Stimulated activated naive CD8-positive, alpha-beta T cell treated with anti-CD3 and anti-CD28 coated beads, Interleukin-15, Interleukin-2, amounts not matched to agents 100 U/mL and 50 U/mL, for 24 hours (primary cell): ENCODE data around the gene SLC35G6.
"Not testable (repeated sequence)": the region's sequence is repeated elsewhere in the genome, so short reads cannot be mapped to it uniquely, and the experiment has no call there.

Source experiments
- ATAC-seq: fragments of 150-1000 bp; cut with Tn5 transposase; one replicate; pipeline ENCODE4 v1.10.0; 2021
- DNase-seq: peaks from one replicate; pipeline ENCODE4 v3.0.0; 2021

SLC35G6 gene

GRCh38 chr17:7481275-7481674 is at the start of gene SLC35G6:
Gene SLC35G6 (plus strand): TSS chr17:7481446. CDS start chr17:7481517, 71 bp downstream.
- DNase-seq, ATAC-seq: not testable (repeated sequence)

- no peak for DNase-seq
- no peak for ATAC-seq
These were observed 49.0 kb upstream of the SLC35G6 start for GRCh38 chr17:7432296-7432695.

DNA sequence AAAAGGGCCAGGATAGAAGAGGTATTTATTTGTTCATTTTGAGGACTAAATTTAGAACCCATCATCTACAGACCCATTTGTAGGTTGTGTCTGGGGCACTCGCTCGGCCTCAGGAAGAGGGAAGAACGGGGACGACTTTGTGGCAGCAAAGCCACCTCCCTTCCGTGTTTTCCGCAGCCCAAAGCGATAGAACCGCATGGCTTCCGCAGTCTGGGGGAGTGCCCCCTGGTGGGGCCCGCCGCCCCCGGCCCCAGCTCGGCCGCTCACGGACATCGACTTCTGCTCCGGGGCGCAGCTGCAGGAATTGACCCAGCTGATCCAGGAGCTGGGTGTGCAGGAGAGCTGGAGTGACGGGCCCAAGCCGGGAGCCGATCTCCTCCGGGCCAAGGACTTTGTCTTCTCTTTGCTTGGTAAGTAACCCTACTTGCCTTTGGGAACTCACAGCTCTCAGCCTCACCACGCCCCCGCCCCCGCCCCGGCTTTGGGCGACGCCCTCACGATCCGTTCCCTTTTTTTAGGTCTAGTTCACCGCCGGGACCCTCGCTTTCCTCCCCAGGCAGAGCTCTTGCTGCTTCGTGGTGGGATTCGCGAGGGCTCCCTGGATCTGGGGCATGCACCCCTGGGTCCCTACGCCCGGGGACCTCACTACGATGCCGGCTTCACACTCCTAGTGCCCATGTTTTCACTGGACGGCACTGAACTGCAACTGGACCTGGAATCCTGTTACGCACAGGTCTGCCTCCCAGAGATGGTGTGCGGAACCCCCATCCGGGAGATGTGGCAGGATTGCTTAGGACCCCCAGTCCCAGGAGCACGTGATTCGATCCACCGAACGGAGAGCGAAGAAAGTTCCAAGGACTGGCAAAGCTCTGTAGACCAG is 45.3 kb upstream of the SLC35G6 start:
- DNase-seq (peak; percentile 68), ATAC-seq (peak; percentile 6)

DNA sequence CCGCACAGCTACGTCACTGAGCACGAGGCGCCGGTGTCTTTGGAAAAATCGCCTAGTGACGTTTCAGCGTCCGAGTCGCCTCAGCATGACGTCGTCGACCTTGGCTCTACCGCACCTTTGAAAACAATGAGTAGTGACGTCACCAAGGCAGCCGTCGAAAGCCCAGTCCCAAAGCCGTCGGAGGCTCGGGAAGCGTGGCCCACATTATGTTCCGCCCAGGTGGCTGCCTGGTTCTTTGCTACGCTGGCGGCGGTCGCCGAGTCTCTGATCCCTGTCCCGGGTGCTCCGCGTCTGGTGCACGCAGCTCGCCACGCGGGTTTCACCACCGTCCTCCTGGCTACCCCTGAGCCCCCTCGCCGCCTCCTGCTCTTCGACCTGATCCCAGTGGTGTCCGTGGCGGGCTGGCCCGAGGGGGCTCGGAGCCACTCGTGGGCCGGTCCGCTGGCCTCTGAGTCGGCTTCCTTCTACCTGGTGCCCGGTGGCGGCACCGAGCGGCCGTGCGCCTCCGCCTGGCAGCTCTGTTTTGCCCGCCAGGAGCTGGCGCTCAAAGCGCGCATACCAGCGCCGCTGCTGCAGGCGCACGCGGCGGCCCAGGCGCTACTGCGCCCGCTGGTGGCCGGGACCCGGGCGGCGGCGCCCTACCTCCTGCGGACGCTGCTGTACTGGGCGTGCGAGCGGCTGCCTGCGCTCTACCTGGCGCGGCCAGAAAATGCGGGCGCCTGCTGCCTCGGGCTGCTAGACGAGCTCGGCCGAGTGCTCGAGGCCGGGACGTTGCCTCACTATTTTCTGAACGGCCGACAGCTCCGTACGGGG is 44.5 kb upstream of the SLC35G6 start:
- DNase-seq, result peak; percentile 85
- ATAC-seq, result peak; percentile 81

DNA sequence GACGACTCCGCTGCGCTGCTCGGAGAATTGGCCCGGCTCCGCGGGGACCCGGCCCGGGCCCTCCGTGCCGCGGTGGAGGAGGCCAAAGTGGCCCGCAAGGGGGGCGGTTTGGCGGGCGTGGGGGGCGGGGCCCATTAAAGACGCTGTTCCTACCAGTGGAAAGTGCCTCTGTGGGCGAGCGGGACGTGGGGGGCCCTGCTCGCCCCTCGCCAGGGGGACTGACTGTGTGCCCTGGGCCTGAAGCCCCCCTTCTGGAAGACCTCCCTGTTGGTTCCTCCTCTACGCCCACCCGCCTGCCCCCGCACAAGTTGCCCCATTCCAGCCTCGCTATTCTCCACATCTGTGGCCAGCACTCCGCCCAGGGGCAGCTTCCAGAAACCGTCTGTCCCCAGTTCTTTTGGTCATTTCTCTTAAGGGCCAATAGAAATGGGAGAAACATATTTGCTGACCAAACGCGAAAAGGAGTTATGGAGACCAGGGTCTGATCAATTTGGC is 43.8 kb upstream of the SLC35G6 start:
- DNase-seq (no peak), ATAC-seq (no peak)

DNA sequence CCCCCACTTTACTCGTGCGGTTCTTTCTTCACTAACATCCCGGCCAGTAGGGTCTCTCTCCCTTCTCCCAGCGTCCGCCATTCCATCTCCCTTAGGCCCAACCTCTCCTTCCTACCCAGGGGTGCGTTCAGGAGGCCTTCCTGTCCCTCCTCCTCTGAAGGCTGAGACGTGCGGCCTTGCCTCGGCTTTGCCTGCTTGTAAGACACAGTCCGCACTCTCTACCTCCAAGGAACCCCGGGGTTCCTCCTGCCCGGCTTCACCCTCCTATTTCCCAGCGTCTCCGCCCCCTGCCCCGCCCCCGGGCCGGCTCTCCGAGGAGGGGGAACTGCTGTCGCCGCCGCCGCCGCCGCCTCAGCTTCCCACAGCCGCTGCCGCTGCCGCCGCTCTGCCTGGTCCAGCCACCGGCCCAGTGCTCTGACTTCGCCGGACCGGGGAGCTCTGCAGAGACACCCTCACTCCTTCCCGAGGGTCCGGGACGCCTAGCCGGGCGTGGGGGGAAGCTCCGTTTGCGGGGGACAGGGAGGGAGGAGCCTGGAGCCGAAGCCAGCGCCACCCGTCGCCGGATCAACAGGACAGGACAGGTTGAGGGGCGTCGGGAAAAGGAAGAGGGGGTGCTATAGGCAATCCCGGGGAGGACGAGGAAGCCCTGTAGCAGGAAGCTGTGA is 43.2 kb upstream of the SLC35G6 start:
- DNase-seq (peak; percentile 80), ATAC-seq (no peak)

GRCh38 chr17:7438656-7439460 is 42.4 kb upstream of the SLC35G6 start:
- ATAC-seq (no peak), DNase-seq (no peak)

- ATAC-seq (no peak), DNase-seq (peak; percentile 25)
These were observed 41.7 kb upstream of the SLC35G6 start, which contains the start of gene FGF11 for GRCh38 chr17:7439462-7440112. Gene FGF11 (plus strand): TSS chr17:7439512. CDS start chr17:7439621, 109 bp downstream.

DNA sequence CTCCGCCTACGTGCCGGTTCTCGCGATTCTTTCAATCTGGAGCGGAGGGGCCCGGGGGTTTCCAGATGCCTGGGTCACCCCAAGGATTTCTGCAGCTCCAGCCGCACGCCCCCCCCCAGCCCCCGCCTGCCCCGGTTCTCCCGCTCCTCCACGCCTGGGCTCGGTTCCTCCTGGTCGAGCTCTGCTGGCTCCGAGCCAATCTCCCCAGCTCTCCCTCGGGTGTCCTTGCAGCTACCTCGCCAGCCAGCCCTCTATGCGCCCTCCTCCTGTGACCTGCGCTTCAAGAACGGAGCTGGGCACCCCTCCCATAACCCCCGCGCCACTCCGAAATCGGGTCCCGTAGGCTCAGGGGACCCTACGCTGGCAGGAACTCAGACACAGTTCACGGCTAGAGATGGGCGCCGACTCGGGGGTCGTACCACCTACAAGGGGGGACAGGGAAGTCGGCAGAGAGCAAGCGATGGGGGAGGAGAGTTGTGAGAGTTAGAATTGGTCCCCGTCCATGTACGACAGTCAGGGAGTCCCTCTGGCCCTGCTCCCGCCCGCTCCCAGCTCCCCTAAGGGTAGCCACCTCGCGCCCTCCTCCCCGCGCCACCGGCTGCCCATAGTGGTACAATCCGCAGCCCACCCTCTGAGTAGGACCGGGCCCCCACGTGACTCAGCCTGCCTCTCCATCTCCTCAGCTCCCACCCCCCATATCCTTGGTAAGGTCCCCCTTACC is 41.0 kb upstream of the SLC35G6 start:
- DNase-seq, result peak; percentile 73
- ATAC-seq, result no peak

- ATAC-seq (no peak), DNase-seq (peak; percentile 53)
These were observed 40.4 kb upstream of the SLC35G6 start for GRCh38 chr17:7440834-7441195.

DNA sequence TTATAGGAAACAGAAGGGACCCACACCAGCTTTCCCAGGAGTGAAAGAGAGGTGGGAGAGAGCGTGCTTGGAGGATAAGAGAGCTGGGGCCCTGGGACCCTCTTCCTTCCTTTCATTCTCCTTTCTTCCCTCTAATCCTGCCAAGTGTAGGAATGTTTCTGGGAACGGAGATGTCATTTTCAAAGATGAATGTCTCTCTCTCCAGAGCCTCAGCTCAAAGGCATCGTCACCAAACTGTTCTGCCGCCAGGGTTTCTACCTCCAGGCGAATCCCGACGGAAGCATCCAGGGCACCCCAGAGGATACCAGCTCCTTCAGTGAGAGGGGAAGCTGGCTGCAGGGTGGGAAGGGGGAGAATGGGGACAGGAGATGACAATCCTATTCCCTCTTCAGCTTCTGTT is 40.0 kb upstream of the SLC35G6 start:
- DNase-seq (no peak), ATAC-seq (no peak)

DNA sequence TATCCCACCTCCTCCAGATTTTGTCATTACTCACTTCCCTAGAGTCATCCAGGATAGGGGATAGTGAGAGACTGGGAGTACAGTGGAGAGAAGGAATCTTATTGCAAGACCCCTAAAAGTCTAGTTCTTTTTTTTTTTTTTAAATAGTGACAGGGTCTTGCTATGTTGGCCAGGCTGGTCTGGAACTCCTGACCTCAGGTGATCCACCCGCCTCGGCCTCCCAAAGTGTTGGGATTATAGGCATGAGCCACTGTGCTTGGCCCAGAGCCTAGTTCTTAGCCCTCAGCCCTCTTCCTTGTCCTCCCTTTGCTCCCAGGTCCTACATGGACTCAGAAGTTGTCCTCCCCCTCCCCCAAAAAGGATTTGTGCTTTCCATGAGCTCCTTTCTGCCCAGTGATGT is 39.1 kb upstream of the SLC35G6 start:
- no peak for DNase-seq
- no peak for ATAC-seq

GRCh38 chr17:7443499-7444485 is 37.5 kb upstream of the SLC35G6 start:
- no peak for DNase-seq
- no peak for ATAC-seq

DNA sequence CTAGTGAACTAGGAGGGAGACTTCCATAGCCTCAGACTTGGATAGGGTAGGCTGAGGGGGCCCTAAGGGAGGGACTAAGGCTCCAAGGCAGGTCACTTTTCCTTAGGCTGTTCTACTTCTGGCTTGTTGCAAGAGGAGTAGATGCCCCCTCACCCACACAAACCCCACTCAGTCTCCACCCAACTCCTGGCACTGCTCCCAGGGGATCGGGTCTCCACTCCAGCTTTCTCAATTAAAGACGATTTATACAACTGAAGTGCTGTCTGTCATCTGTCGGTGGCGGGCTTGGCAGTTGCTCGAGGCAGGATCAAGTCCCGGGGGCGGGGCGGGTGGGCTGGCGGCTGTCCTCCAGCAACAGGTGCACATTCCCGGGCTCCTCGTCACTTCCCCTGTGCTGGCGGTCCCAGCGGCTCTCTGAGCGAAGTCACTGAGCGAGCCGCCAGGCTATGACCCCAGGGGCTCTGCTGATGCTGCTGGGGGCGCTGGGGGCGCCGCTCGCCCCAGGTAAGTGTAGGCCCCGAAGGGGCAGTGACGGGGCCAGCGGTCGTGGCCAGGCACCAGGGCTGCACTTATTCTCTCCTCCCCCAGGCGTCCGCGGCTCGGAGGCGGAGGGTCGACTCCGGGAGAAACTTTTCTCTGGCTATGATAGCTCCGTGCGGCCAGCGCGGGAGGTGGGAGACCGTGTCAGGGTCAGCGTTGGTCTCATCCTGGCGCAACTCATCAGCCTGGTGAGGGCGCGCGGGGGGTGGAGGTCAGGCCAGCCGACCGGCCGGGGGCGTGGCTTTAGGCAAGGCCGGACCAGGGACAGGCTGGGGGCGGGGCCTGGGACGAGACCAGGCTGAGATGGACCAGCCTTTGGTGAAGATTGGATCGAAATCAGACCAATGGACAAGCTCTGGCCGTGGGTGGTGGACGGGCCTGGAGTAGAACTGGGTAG is 36.3 kb upstream of the SLC35G6 start, which contains the start of gene CHRNB1:
TSS of gene CHRNB1 (plus strand) at position 380 of the 937 bp plus-strand sequence. CDS start at position 447, 67 bp downstream.
- ATAC-seq (peak; percentile 29), DNase-seq (peak; percentile 26)

DNA sequence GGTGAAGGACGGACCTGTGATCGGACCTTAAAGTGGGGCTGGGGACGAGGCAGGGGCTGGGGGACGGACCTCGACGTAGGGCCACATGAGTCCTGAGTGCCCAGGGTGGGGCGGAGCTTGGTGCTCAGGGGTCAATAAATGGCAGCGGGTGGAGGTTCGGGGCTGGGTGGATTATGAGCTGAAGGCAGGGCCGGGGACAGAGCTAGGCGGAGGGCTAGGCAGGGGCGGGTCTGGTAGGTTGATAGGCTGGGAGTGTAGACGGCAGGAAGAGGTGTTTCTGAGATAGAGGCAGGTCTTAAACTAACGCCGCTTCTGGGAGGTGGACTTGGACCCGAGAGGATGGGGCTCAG is 35.7 kb upstream of the SLC35G6 start:
- ATAC-seq (peak; percentile 50), DNase-seq (peak; percentile 41)

DNA sequence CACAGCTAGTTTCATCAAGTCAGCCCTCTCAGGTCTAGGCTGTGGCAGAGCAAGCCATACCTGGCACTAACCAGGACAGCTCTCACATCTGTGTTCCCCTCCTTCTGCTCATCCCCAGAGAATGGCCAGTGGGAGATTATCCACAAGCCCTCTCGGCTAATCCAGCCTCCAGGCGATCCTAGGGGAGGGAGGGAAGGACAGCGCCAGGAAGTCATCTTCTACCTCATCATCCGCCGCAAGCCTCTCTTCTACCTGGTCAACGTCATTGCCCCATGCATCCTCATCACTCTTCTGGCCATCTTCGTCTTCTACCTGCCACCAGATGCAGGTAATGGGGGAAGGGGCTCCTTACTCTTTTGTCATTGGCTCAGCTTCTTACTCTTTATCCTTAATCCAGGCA is 32.8 kb upstream of the SLC35G6 start:
- no peak for DNase-seq
- no peak for ATAC-seq

GRCh38 chr17:7459961-7460545 is 21.2 kb upstream of the SLC35G6 start:
- ATAC-seq, result no peak
- no peak for DNase-seq
